ENCODE data around the gene MALAT1. TPM values are rescaled to one million over a fixed set of nuclear protein-coding genes. Genes with fewer than 3 reads are reported as not detected.

Gene MALAT1
- total and polyA plus RNA-seq, 7 donors: 102 to 11,376 (median 3,071) TPM

- intact Hi-C loops (cut with DNase I): no loop called here
- H3K4me1 ChIP-seq: peaks cover 92% of the 10 kb centered on the region
- no peaks in the 10 kb centered on the region for H3K27me3 ChIP-seq (ENCODE audit: insufficient read depth in 3 of 3, low read length in 2 of 3)
- TF ChIP-seq CTCF (IDR thresholded peaks at IDR 0.05): no peak
- no peak for ATAC-seq
- DNase-seq: no peak
- H3K4me3 ChIP-seq: peak overlapping the region; percentile 42
- no peaks in the 10 kb centered on the region for H3K36me3 ChIP-seq (ENCODE audit: insufficient read depth in 1 of 2, low read depth in 1 of 2)
- WGBS, 3 donors: 55 to 67% (median 64%) methylated on average over 3 of the region's 3 CpGs
- peak overlapping the region; percentile 99 for H3K27ac ChIP-seq
- H3K9me3 ChIP-seq: no peaks in the 10 kb centered on the region
Measured at GRCh38 chr11:65491163-65491465, 7.7 kb upstream of the MALAT1 start.

- peak overlapping the region; percentile 42 for H3K4me3 ChIP-seq
- intact Hi-C loops (cut with DNase I): no loop called here
- H3K4me1 ChIP-seq: peaks cover 93% of the 10 kb centered on the region
- DNase-seq: peak; percentile 86 to 92
- peak overlapping the region; percentile 99 for H3K27ac ChIP-seq
- WGBS, 3 donors: 19 to 28% (median 23%) methylated on average over 17 of the region's 17 CpGs
- peak; percentile 56 to 66 (median 62) for ATAC-seq
- H3K9me3 ChIP-seq: no peaks in the 10 kb centered on the region
- H3K36me3 ChIP-seq (ENCODE audit: insufficient read depth in 1 of 2, low read depth in 1 of 2): no peaks in the 10 kb centered on the region
- no peak for TF ChIP-seq CTCF (IDR thresholded peaks at IDR 0.05)
- no peaks in the 10 kb centered on the region for H3K27me3 ChIP-seq (ENCODE audit: insufficient read depth in 3 of 3, low read length in 2 of 3)
Measured at GRCh38 chr11:65491614-65492386, 7.0 kb upstream of the MALAT1 start.

GRCh38 chr11:65492387-65492636 is 6.5 kb upstream of the MALAT1 start:
- peak overlapping the region; percentile 99 for H3K27ac ChIP-seq
- no peak for TF ChIP-seq CTCF (IDR thresholded peaks at IDR 0.05)
- 31 to 50% (median 42%) methylated on average over 4 of the region's 4 CpGs for WGBS, 3 donors
- no peak for ATAC-seq
- H3K9me3 ChIP-seq: no peaks in the 10 kb centered on the region
- H3K4me3 ChIP-seq: peak overlapping the region; percentile 42
- intact Hi-C loops (cut with DNase I): no loop called here
- no peak for DNase-seq
- no peaks in the 10 kb centered on the region for H3K27me3 ChIP-seq (ENCODE audit: insufficient read depth in 3 of 3, low read length in 2 of 3)
- no peaks in the 10 kb centered on the region for H3K36me3 ChIP-seq (ENCODE audit: insufficient read depth in 1 of 2, low read depth in 1 of 2)
- H3K4me1 ChIP-seq: peaks cover 90% of the 10 kb centered on the region

GRCh38 chr11:65492637-65493366 is 6.0 kb upstream of the MALAT1 start:
- Histone ChIP-seq H3K36me3 (ENCODE audit: insufficient read depth in 1 of 2, low read depth in 1 of 2) (no peaks in the 10 kb centered on the region), H3K9me3 (no peaks in the 10 kb centered on the region), H3K4me3 (peak overlapping the region; percentile 42), H3K4me1 (peaks cover 87% of the 10 kb centered on the region), H3K27me3 (ENCODE audit: insufficient read depth in 3 of 3, low read length in 2 of 3) (no peaks in the 10 kb centered on the region), H3K27ac (peak overlapping the region; percentile 99)
- DNase-seq: peak; percentile 90 to 93
- intact Hi-C loops (cut with DNase I): no loop called here
- no peak for TF ChIP-seq CTCF (IDR thresholded peaks at IDR 0.05)
- WGBS, 3 donors: 22 to 25% (median 23%) methylated on average over 6 of the region's 6 CpGs
- peak; percentile 29 to 55 (median 40) for ATAC-seq
